ENCODE results near the gene MYO5A. TPM values are rescaled to one million over a fixed set of nuclear protein-coding genes. Genes with fewer than 3 reads are reported as not detected.

MYO5A gene
- total and polyA plus RNA-seq, 10 of the 15 experiments (the other 5 are each of a cell fraction or from before 2014, with no cell fraction given), result 4.2 to 42.9 (median 31.1) TPM

GRCh38 chr15:52551762-52552161, 23.1 kb upstream of the MYO5A start:
- intact Hi-C loops (cut with micrococcal nuclease; ENCODE audit: unreplicated experiment) (no loop called here), in situ Hi-C loops (cut with MboI) (no loop called here)
- ChIA-PET POLR2A (interaction anchor here (0.7 kb wide), 1 partner anchor 292 kb away, joined by 6 read pairs; no protein-coding TSS in a partner anchor), CTCF (interaction anchor here (0.9 to 5.6 kb wide), 4 partner anchors 10 to 296 kb away, joined by 3 to 37 read pairs (median 3); no protein-coding TSS in a partner anchor), RAD21 (ENCODE audit: unreplicated experiment) (interaction anchor here (2.6 kb wide), 1 partner anchor 13 kb away, joined by 7 read pairs; no protein-coding TSS in a partner anchor), SMC1A (ENCODE audit: uncharacterized antibody, unreplicated experiment) (interaction anchor here (0.8 to 5.4 kb wide), 4 partner anchors 9 to 24 kb away, joined by 3 to 45 read pairs (median 4); no protein-coding TSS in a partner anchor)
- WGBS (ENCODE audit: insufficient coverage, insufficient replicate concordance, low lambda C conversion rate, missing lambda C conversion rate), result 98% methylated on average over 6 of the region's 6 CpGs
- H2AFZ ChIP-seq (ENCODE audit: control insufficient read depth, low read depth, low read length), result no peak overlapping the region
- FAIRE-seq (no peak), ATAC-seq (no peak), DNase-seq (ENCODE audit: low read depth, low spot score) (no peak)
- H3K27me3 ChIP-seq (replicated peaks in 1 of 2; ENCODE audit: control insufficient read depth in 2 of 2, insufficient read depth in 2 of 2, low read length in 1 of 2), result no peaks in the 10 kb centered on the region
- peaks cover 12% of the 10 kb centered on the region for H3K4me1 ChIP-seq (ENCODE audit: control insufficient read depth, insufficient read depth, low read length)
- no TSS peak for BruUV-seq (replicated peaks)
- no peaks in the 10 kb centered on the region for H3K9me3 ChIP-seq (replicated peaks; ENCODE audit: control insufficient read depth, insufficient read depth, low read length)
- H3K79me2 ChIP-seq (ENCODE audit: control insufficient read depth, insufficient read depth, low read length), result peaks cover 34% of the 10 kb centered on the region
- no peaks in the 10 kb centered on the region for H4K20me1 ChIP-seq (ENCODE audit: control insufficient read depth, insufficient read depth)
- H3K9ac ChIP-seq (ENCODE audit: control insufficient read depth, insufficient read depth, low read length), result no peak overlapping the region
- no peak overlapping the region for H3K27ac ChIP-seq (ENCODE audit: control insufficient read depth, insufficient read depth)
- no peak overlapping the region for H3K4me3 ChIP-seq
- H3K36me3 ChIP-seq (ENCODE audit: control insufficient read depth in 2 of 2, insufficient read depth in 2 of 2, low read length in 1 of 2), result peaks cover 5 to 20% of the 10 kb centered on the region in 2 experiments
- no peak overlapping the region for H3K4me2 ChIP-seq (ENCODE audit: control insufficient read depth, insufficient read depth)
- TF ChIP-seq ZNF592 (IDR thresholded peaks at IDR 0.05) (no peak), ATF2 (IDR thresholded peaks at IDR 0.05; ENCODE audit: low read length) (no peak), GATAD2B (conservative IDR thresholded peaks at IDR 0.05; ENCODE audit: low read depth) (no peak), ZSCAN29 (IDR thresholded peaks at IDR 0.05) (no peak), HDGF (IDR thresholded peaks at IDR 0.05) (no peak), IRF3 (IDR thresholded peaks at IDR 0.05) (no peak), CUX1 (IDR thresholded peaks at IDR 0.05; ENCODE audit: insufficient replicate concordance, low read depth, low read length) (no peak), STAT3 (IDR thresholded peaks at IDR 0.05; ENCODE audit: low read depth, low read length) (no peak), RELB (IDR thresholded peaks at IDR 0.05; ENCODE audit: low read depth) (no peak), EZH2 (IDR thresholded peaks at IDR 0.05; ENCODE audit: borderline replicate concordance, control insufficient read depth, low read depth, low read length) (no peak)
